ENCODE measurements around the gene RIMBP2.

RIMBP2 gene

GRCh38 chr12:130465626-130466025 lies 250.5 kb downstream of the RIMBP2 start:
- H4K5ac ChIP-seq (ENCODE audit: low read length) = no peak overlapping the region
- no peaks in the 10 kb centered on the region for H3K79me1 ChIP-seq (ENCODE audit: low read length)
- no peak overlapping the region for H2BK15ac ChIP-seq (replicated peaks; ENCODE audit: low read depth)
- H3K4ac ChIP-seq (ENCODE audit: low read depth, low read length) = no peak overlapping the region
- H3K9ac ChIP-seq (ENCODE audit: low read length) = no peak overlapping the region
- H4K8ac ChIP-seq (ENCODE audit: low read depth, low read length) = no peak overlapping the region
- H3K27me3 ChIP-seq (ENCODE audit: insufficient read depth, low read length, poor library complexity) = no peaks in the 10 kb centered on the region
- no peak overlapping the region for H3K27ac ChIP-seq (ENCODE audit: low read depth, low read length)
- H3K23ac ChIP-seq (ENCODE audit: low read length) = no peak overlapping the region
- no peak overlapping the region for H3K4me3 ChIP-seq (ENCODE audit: low read length)
- DNase-seq = no peak
- no CpG with 5 or more reads among the region's 10 CpGs for WGBS (ENCODE audit: extremely low coverage, insufficient coverage, low lambda C conversion rate)
- no peaks in the 10 kb centered on the region for H3K4me1 ChIP-seq (ENCODE audit: control insufficient read depth, low read depth, low read length)
- H2BK5ac ChIP-seq (ENCODE audit: low read length) = peak overlapping the region; percentile 75
- no peaks in the 10 kb centered on the region for H3K36me3 ChIP-seq (ENCODE audit: control insufficient read depth, insufficient read depth, low read length)
- no peak overlapping the region for H3K4me2 ChIP-seq (ENCODE audit: low read length)
- peak overlapping the region; percentile 32 for H2AK5ac ChIP-seq (ENCODE audit: low read length)
- H3K79me2 ChIP-seq (ENCODE audit: control insufficient read depth, insufficient read depth, low read length) = no peaks in the 10 kb centered on the region
- no peak overlapping the region for H2BK120ac ChIP-seq (ENCODE audit: low read depth, low read length)
- peak overlapping the region; percentile 25 for H3K56ac ChIP-seq (ENCODE audit: low read length)
- H3K18ac ChIP-seq (ENCODE audit: low read length) = no peak overlapping the region

- no peaks in the 10 kb centered on the region for H3K27me3 ChIP-seq (ENCODE audit: insufficient read depth, low read length, poor library complexity)
- no peak overlapping the region for H2BK120ac ChIP-seq (ENCODE audit: low read depth, low read length)
- H4K8ac ChIP-seq (ENCODE audit: low read depth, low read length) = no peak overlapping the region
- no peak overlapping the region for H4K5ac ChIP-seq (ENCODE audit: low read length)
- no peak for DNase-seq
- H3K56ac ChIP-seq (ENCODE audit: low read length) = peak overlapping the region; percentile 25
- H3K4me3 ChIP-seq (ENCODE audit: low read length) = no peak overlapping the region
- no peak overlapping the region for H3K9ac ChIP-seq (ENCODE audit: low read length)
- H2AK5ac ChIP-seq (ENCODE audit: low read length) = peak overlapping the region; percentile 32
- H3K18ac ChIP-seq (ENCODE audit: low read length) = no peak overlapping the region
- H3K4me2 ChIP-seq (ENCODE audit: low read length) = no peak overlapping the region
- H3K27ac ChIP-seq (ENCODE audit: low read depth, low read length) = no peak overlapping the region
- no CpG with 5 or more reads among the region's 15 CpGs for WGBS (ENCODE audit: extremely low coverage, insufficient coverage, low lambda C conversion rate)
- no peak overlapping the region for H3K23ac ChIP-seq (ENCODE audit: low read length)
- no peaks in the 10 kb centered on the region for H3K79me1 ChIP-seq (ENCODE audit: low read length)
- no peaks in the 10 kb centered on the region for H3K36me3 ChIP-seq (ENCODE audit: control insufficient read depth, insufficient read depth, low read length)
- no peaks in the 10 kb centered on the region for H3K4me1 ChIP-seq (ENCODE audit: control insufficient read depth, low read depth, low read length)
- H2BK5ac ChIP-seq (ENCODE audit: low read length) = peak overlapping the region; percentile 54
- no peak overlapping the region for H3K4ac ChIP-seq (ENCODE audit: low read depth, low read length)
- H2BK15ac ChIP-seq (replicated peaks; ENCODE audit: low read depth) = no peak overlapping the region
- H3K79me2 ChIP-seq (ENCODE audit: control insufficient read depth, insufficient read depth, low read length) = no peaks in the 10 kb centered on the region
Observed at GRCh38 chr12:130465046-130465445, 251.1 kb downstream of the RIMBP2 start.

GRCh38 chr12:130463818-130464670 lies 252.1 kb downstream of the RIMBP2 start:
- Histone ChIP-seq H3K56ac (ENCODE audit: low read length) (no peak overlapping the region), H2BK5ac (ENCODE audit: low read length) (no peak overlapping the region), H3K4me3 (ENCODE audit: low read length) (no peak overlapping the region), H2BK15ac (replicated peaks; ENCODE audit: low read depth) (no peak overlapping the region), H2BK120ac (ENCODE audit: low read depth, low read length) (no peak overlapping the region), H3K27me3 (ENCODE audit: insufficient read depth, low read length, poor library complexity) (no peaks in the 10 kb centered on the region), H3K36me3 (ENCODE audit: control insufficient read depth, insufficient read depth, low read length) (no peaks in the 10 kb centered on the region), H3K23ac (ENCODE audit: low read length) (no peak overlapping the region), H3K18ac (ENCODE audit: low read length) (no peak overlapping the region), H2AK5ac (ENCODE audit: low read length) (no peak overlapping the region), H4K8ac (ENCODE audit: low read depth, low read length) (no peak overlapping the region), H3K9ac (ENCODE audit: low read length) (no peak overlapping the region), H3K79me2 (ENCODE audit: control insufficient read depth, insufficient read depth, low read length) (no peaks in the 10 kb centered on the region), H3K27ac (ENCODE audit: low read depth, low read length) (no peak overlapping the region), H3K79me1 (ENCODE audit: low read length) (no peaks in the 10 kb centered on the region), H3K4me1 (ENCODE audit: control insufficient read depth, low read depth, low read length) (no peaks in the 10 kb centered on the region), H3K4me2 (ENCODE audit: low read length) (no peak overlapping the region), H4K5ac (ENCODE audit: low read length) (no peak overlapping the region), H3K4ac (ENCODE audit: low read depth, low read length) (no peak overlapping the region)
- no CpG with 5 or more reads among the region's 19 CpGs for WGBS (ENCODE audit: extremely low coverage, insufficient coverage, low lambda C conversion rate)
- no peak for DNase-seq

- no peak overlapping the region for H3K27ac ChIP-seq (ENCODE audit: low read depth, low read length)
- H3K56ac ChIP-seq (ENCODE audit: low read length) = no peak overlapping the region
- no peak overlapping the region for H2AK5ac ChIP-seq (ENCODE audit: low read length)
- no peak overlapping the region for H2BK120ac ChIP-seq (ENCODE audit: low read depth, low read length)
- no peak overlapping the region for H3K9ac ChIP-seq (ENCODE audit: low read length)
- H3K4me2 ChIP-seq (ENCODE audit: low read length) = no peak overlapping the region
- H2BK15ac ChIP-seq (replicated peaks; ENCODE audit: low read depth) = no peak overlapping the region
- no peak overlapping the region for H3K18ac ChIP-seq (ENCODE audit: low read length)
- H3K23ac ChIP-seq (ENCODE audit: low read length) = no peak overlapping the region
- WGBS (ENCODE audit: extremely low coverage, insufficient coverage, low lambda C conversion rate) = no CpG with 5 or more reads among the region's 9 CpGs
- no peaks in the 10 kb centered on the region for H3K4me1 ChIP-seq (ENCODE audit: control insufficient read depth, low read depth, low read length)
- H4K8ac ChIP-seq (ENCODE audit: low read depth, low read length) = no peak overlapping the region
- no peak for DNase-seq
- no peak overlapping the region for H2BK5ac ChIP-seq (ENCODE audit: low read length)
- H3K27me3 ChIP-seq (ENCODE audit: insufficient read depth, low read length, poor library complexity) = no peaks in the 10 kb centered on the region
- H4K5ac ChIP-seq (ENCODE audit: low read length) = no peak overlapping the region
- H3K36me3 ChIP-seq (ENCODE audit: control insufficient read depth, insufficient read depth, low read length) = no peaks in the 10 kb centered on the region
- H3K4me3 ChIP-seq (ENCODE audit: low read length) = no peak overlapping the region
- no peak overlapping the region for H3K4ac ChIP-seq (ENCODE audit: low read depth, low read length)
- H3K79me2 ChIP-seq (ENCODE audit: control insufficient read depth, insufficient read depth, low read length) = no peaks in the 10 kb centered on the region
- no peaks in the 10 kb centered on the region for H3K79me1 ChIP-seq (ENCODE audit: low read length)
Observed at GRCh38 chr12:130463275-130463658, 252.8 kb downstream of the RIMBP2 start.

- no peak overlapping the region for H2BK5ac ChIP-seq (ENCODE audit: low read length)
- H3K4me1 ChIP-seq (ENCODE audit: control insufficient read depth, low read depth, low read length) = no peaks in the 10 kb centered on the region
- H2BK15ac ChIP-seq (replicated peaks; ENCODE audit: low read depth) = no peak overlapping the region
- H3K36me3 ChIP-seq (ENCODE audit: control insufficient read depth, insufficient read depth, low read length) = no peaks in the 10 kb centered on the region
- no peak overlapping the region for H4K5ac ChIP-seq (ENCODE audit: low read length)
- H3K4me2 ChIP-seq (ENCODE audit: low read length) = no peak overlapping the region
- H2BK120ac ChIP-seq (ENCODE audit: low read depth, low read length) = no peak overlapping the region
- H3K79me1 ChIP-seq (ENCODE audit: low read length) = no peaks in the 10 kb centered on the region
- no peak overlapping the region for H4K8ac ChIP-seq (ENCODE audit: low read depth, low read length)
- no peak overlapping the region for H2AK5ac ChIP-seq (ENCODE audit: low read length)
- H3K23ac ChIP-seq (ENCODE audit: low read length) = no peak overlapping the region
- no CpG with 5 or more reads among the region's 21 CpGs for WGBS (ENCODE audit: extremely low coverage, insufficient coverage, low lambda C conversion rate)
- no peaks in the 10 kb centered on the region for H3K79me2 ChIP-seq (ENCODE audit: control insufficient read depth, insufficient read depth, low read length)
- H3K27me3 ChIP-seq (ENCODE audit: insufficient read depth, low read length, poor library complexity) = no peaks in the 10 kb centered on the region
- H3K9ac ChIP-seq (ENCODE audit: low read length) = no peak overlapping the region
- H3K27ac ChIP-seq (ENCODE audit: low read depth, low read length) = no peak overlapping the region
- H3K4me3 ChIP-seq (ENCODE audit: low read length) = no peak overlapping the region
- H3K18ac ChIP-seq (ENCODE audit: low read length) = no peak overlapping the region
- no peak for DNase-seq
- no peak overlapping the region for H3K56ac ChIP-seq (ENCODE audit: low read length)
- H3K4ac ChIP-seq (ENCODE audit: low read depth, low read length) = no peak overlapping the region
Observed at GRCh38 chr12:130462558-130463274, 253.4 kb downstream of the RIMBP2 start.

Data from mesendoderm (in vitro differentiated cells).